ENCODE data around the gene TMEM154. TPM values are rescaled to one million over a fixed set of nuclear protein-coding genes. Genes with fewer than 3 reads are reported as not detected.
A peak's percentile ranks its signal among the peaks of the same experiment; 100 is the strongest.

The TMEM154 gene
- total RNA-seq (10 to 100 TPM; 21.3 to 46.8 (median 36.9) TPM), polyA plus RNA-seq (10 to 100 TPM; 27.3 to 44.1 TPM), total RNA-seq (39.2 reads per million, percentile 66 among the genes with 10 or more reads in this experiment)

DNA sequence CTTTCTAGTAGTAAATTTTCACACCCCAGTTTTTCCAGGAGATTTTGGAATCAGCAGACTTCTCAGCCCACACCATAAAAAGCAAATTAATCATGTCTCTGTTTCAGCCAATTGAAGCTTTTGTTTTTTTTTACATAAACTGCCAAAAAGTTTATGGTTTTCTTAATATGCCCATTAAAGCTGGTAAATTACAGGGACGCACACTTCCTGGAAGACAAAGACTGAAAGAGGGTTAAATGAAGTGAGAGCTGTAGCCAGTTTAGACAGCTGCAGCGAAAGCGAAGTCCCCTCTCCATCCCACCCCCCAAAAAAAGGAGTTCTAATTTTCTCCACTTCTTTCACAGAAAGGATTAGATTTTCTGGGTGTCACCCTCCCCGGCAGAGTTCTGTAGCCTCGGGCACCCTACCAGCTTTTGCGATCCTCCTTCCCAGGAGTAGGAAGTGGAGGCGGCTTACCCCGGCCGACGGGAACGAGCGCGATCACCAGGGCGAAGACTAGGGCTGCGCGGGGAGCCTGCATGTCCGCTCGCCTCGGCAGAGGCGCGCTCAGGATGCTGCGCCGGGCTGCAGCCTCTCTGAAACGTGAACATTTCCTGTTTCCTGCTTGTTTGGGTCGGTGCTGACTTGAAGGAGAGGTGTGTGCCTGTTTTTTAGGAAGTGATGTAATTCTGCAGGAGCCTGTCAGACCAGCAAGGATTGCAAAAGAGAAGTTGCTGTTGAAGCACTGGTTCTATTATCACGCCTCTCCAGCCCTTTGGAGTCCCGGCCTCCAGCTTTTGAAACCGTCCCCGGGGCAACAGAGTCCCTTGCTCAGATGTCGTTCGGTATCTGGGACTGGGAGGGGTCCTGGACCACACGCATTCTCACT lies at the start of gene TMEM154:
Gene TMEM154 (minus strand): TSS at position 584 of the 868 bp plus-strand sequence. CDS start 64 bp downstream, at position 520.
- ATAC-seq (peak; percentile 95), DNase-seq (peak; percentile 57 to 85 (median 77))
- no peaks in the 10 kb centered on the region for H3K27me3 Mint-ChIP-seq
- no peaks in the 10 kb centered on the region for H3K9me3 ChIP-seq (ENCODE audit: control insufficient read depth in 2 of 3, low read length in 3 of 3)
- H3K4me1 Mint-ChIP-seq = peaks cover 39 to 71% (median 49%) of the 10 kb centered on the region in 7 donors
- CTCF ChIA-PET = interaction anchor here (0.6 to 1.3 kb wide), 4 partner anchors 103 to 1871 kb away, joined by 4 to 5 read pairs (median 4); no protein-coding TSS in a partner anchor
- peak within 1 kb of the TSS; percentile 92 to 98 (median 96) for H3K27ac Mint-ChIP-seq
- POLR2A ChIA-PET = interaction anchor here (0.7 to 2.6 kb wide), 15 partner anchors 11 to 1664 kb away, joined by 3 to 22 read pairs (median 4); partner anchors contain the start of genes FBXW7, LRBA and RPS3A
- H3K27ac ChIP-seq (ENCODE audit: low read depth, low read length) = peak within 1 kb of the TSS; percentile 77
- intact Hi-C loops (cut with micrococcal nuclease) = loop anchor here (1.0 to 10.0 kb wide), 15 partner anchors 15 to 1665 kb away; partner anchors contain the start of genes ARFIP1 (in 2 of the 2), FBXW7 (in 2 of the 2), LRBA (in 2 of the 2) and TIGD4 (in 2 of the 2)
- H3K4me1 ChIP-seq (ENCODE audit: control insufficient read depth in 2 of 2, insufficient read depth in 2 of 2, low read length in 2 of 2) = peaks cover 22% of the 10 kb centered on the region in 2 donors
- H3K4me3 ChIP-seq (ENCODE audit: low read length) = peak within 1 kb of the TSS; percentile 81
- H3K9me3 Mint-ChIP-seq = peaks cover 0 to 1% (median 0%) of the 10 kb centered on the region in 11 donors
- H3K36me3 ChIP-seq (ENCODE audit: control insufficient read depth in 2 of 3, insufficient read depth in 3 of 3, low read length in 3 of 3) = peaks cover 0 to 2% (median 0%) of the 10 kb centered on the region in 3 experiments
- H3K4me3 Mint-ChIP-seq = peak within 1 kb of the TSS; percentile 78 to 97 (median 95)
- H3K27me3 ChIP-seq (ENCODE audit: control insufficient read depth in 2 of 2, insufficient read depth in 2 of 2, low read length in 2 of 2) = no peaks in the 10 kb centered on the region
- peaks cover 0 to 7% (median 3%) of the 10 kb centered on the region in 5 donors for H3K36me3 Mint-ChIP-seq

GRCh38 chr4:152729466-152729865 lies 49.7 kb upstream of the TMEM154 start:
- H3K4me3 ChIP-seq (ENCODE audit: low read length) = no peak overlapping the region
- Mint-ChIP-seq H3K4me3 (no peak overlapping the region), H3K4me1 (peaks cover 0 to 5% (median 0%) of the 10 kb centered on the region in 7 donors), H3K27ac (no peak overlapping the region), H3K9me3 (no peaks in the 10 kb centered on the region), H3K36me3 (peaks cover 0 to 3% (median 0%) of the 10 kb centered on the region in 5 donors), H3K27me3 (peaks cover 0 to 8% (median 5%) of the 10 kb centered on the region in 5 donors)
- no peak overlapping the region for H3K27ac ChIP-seq (ENCODE audit: low read depth, low read length)
- no peaks in the 10 kb centered on the region for H3K9me3 ChIP-seq (ENCODE audit: control insufficient read depth in 2 of 3, low read length in 3 of 3)
- CTCF ChIA-PET = no interaction called here
- DNase-seq (no peak), ATAC-seq (no peak)
- POLR2A ChIA-PET = no interaction called here
- no peaks in the 10 kb centered on the region for H3K27me3 ChIP-seq (ENCODE audit: control insufficient read depth in 2 of 2, insufficient read depth in 2 of 2, low read length in 2 of 2)
- no peaks in the 10 kb centered on the region for H3K36me3 ChIP-seq (ENCODE audit: control insufficient read depth in 2 of 3, insufficient read depth in 3 of 3, low read length in 3 of 3)
- intact Hi-C loops (cut with micrococcal nuclease) = no loop called here
- H3K4me1 ChIP-seq (ENCODE audit: control insufficient read depth in 2 of 2, insufficient read depth in 2 of 2, low read length in 2 of 2) = no peaks in the 10 kb centered on the region

- ChIA-PET CTCF (interaction anchor here (0.5 kb wide), 1 partner anchor 140 kb away, joined by 4 read pairs; no protein-coding TSS in a partner anchor), POLR2A (no interaction called here)
- DNase-seq = no peak
- no peaks in the 10 kb centered on the region for H3K9me3 Mint-ChIP-seq
- H3K27ac Mint-ChIP-seq = no peak overlapping the region
- intact Hi-C loops (cut with micrococcal nuclease) = no loop called here
- H3K27me3 Mint-ChIP-seq = peaks cover 0 to 8% (median 6%) of the 10 kb centered on the region in 5 donors
- peaks cover 0 to 3% (median 0%) of the 10 kb centered on the region in 5 donors for H3K36me3 Mint-ChIP-seq
- Histone ChIP-seq H3K27ac (ENCODE audit: low read depth, low read length) (no peak overlapping the region), H3K27me3 (ENCODE audit: control insufficient read depth in 2 of 2, insufficient read depth in 2 of 2, low read length in 2 of 2) (no peaks in the 10 kb centered on the region), H3K36me3 (ENCODE audit: control insufficient read depth in 2 of 3, insufficient read depth in 3 of 3, low read length in 3 of 3) (no peaks in the 10 kb centered on the region), H3K4me3 (ENCODE audit: low read length) (no peak overlapping the region), H3K4me1 (ENCODE audit: control insufficient read depth in 2 of 2, insufficient read depth in 2 of 2, low read length in 2 of 2) (no peaks in the 10 kb centered on the region), H3K9me3 (ENCODE audit: control insufficient read depth in 2 of 3, low read length in 3 of 3) (no peaks in the 10 kb centered on the region)
- no peak for ATAC-seq
- no peak overlapping the region for H3K4me3 Mint-ChIP-seq
- no peaks in the 10 kb centered on the region for H3K4me1 Mint-ChIP-seq
These were observed 48.5 kb upstream of the TMEM154 start for GRCh38 chr4:152728343-152728742.

DNA sequence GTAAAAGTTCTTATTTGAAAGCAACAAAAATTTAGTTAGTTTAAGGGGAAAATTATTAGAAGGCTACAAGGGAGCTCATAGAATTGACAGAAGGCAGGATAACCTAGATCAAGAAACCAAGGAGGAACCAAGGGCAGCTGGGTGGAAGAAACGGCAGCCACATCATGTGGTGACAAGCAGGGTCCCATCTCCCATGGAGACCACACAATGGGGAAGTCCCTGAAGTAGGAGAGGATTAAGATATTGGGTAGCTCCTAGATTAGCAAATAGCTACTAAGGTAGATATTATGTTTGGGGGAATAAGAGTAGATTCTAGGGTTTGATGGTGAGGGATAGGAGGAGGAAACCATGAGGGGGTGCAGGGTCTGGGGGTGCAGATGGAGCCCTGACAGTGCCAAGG lies 48.0 kb upstream of the TMEM154 start:
- Mint-ChIP-seq H3K27ac (no peak overlapping the region), H3K4me3 (no peak overlapping the region), H3K4me1 (no peaks in the 10 kb centered on the region)

DNA sequence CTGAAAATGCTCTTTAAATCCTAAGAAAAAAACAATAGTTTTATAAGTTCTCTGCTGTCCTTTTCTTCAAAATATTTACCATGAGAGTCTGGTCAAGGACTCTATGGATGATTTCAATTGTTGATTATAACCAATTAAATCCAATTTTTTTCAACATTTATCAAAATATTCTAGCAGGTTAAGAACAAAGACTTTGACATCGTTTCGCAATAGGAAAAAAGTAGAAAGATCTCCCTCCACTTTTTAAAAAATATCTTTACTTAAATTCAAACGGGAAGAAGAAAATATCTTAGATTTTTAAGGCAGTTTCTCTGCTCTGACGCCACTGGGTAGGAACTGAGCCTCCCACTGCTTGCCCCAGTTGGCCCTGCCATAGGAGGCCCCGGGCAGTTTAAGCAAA lies 44.7 kb upstream of the TMEM154 start:
- no peak for ATAC-seq

More for the DNA sequence above, 48.0 kb upstream of the TMEM154 start:
- Histone ChIP-seq H3K27me3 (ENCODE audit: control insufficient read depth in 2 of 2, insufficient read depth in 2 of 2, low read length in 2 of 2) (no peaks in the 10 kb centered on the region), H3K36me3 (ENCODE audit: control insufficient read depth in 2 of 3, insufficient read depth in 3 of 3, low read length in 3 of 3) (no peaks in the 10 kb centered on the region), H3K27ac (ENCODE audit: low read depth, low read length) (no peak overlapping the region), H3K9me3 (ENCODE audit: control insufficient read depth in 2 of 3, low read length in 3 of 3) (no peaks in the 10 kb centered on the region), H3K4me1 (ENCODE audit: control insufficient read depth in 2 of 2, insufficient read depth in 2 of 2, low read length in 2 of 2) (no peaks in the 10 kb centered on the region), H3K4me3 (ENCODE audit: low read length) (no peak overlapping the region)
- DNase-seq (no peak), ATAC-seq (no peak)
- Mint-ChIP-seq H3K9me3 (peaks cover 0 to 2% (median 0%) of the 10 kb centered on the region in 11 donors), H3K27me3 (peaks cover 0 to 10% (median 8%) of the 10 kb centered on the region in 5 donors), H3K36me3 (peaks cover 0 to 3% (median 0%) of the 10 kb centered on the region in 5 donors)
- ChIA-PET CTCF (interaction anchor here (0.5 to 1.3 kb wide), 3 partner anchors 9 to 227 kb away, joined by 3 to 5 read pairs (median 4); no protein-coding TSS in a partner anchor), POLR2A (no interaction called here)
- intact Hi-C loops (cut with micrococcal nuclease) = no loop called here

DNA sequence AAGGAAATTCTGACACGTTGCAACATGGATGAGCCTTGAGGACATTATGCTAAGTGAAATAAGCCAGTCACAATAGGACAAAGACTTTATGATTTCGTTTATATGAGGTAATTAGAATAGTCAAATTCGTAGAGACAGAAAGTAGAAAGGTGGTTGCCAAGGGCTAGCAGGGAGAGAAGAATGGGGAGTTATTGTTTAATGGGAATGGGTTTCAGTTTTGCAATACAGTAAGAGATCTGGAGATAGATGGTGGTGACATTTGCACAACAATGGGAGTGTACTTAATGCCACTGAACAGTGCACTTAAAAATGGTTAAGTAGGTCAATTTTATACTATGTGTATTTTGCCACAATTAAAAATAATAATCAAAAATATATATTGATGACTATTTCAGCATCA lies 43.4 kb upstream of the TMEM154 start:
- CTCF ChIA-PET = no interaction called here
- Histone ChIP-seq H3K4me3 (ENCODE audit: low read length) (no peak overlapping the region), H3K4me1 (ENCODE audit: control insufficient read depth in 2 of 2, insufficient read depth in 2 of 2, low read length in 2 of 2) (no peaks in the 10 kb centered on the region), H3K36me3 (ENCODE audit: control insufficient read depth in 2 of 3, insufficient read depth in 3 of 3, low read length in 3 of 3) (no peaks in the 10 kb centered on the region), H3K9me3 (ENCODE audit: control insufficient read depth in 2 of 3, low read length in 3 of 3) (no peaks in the 10 kb centered on the region), H3K27me3 (ENCODE audit: control insufficient read depth in 2 of 2, insufficient read depth in 2 of 2, low read length in 2 of 2) (no peaks in the 10 kb centered on the region), H3K27ac (ENCODE audit: low read depth, low read length) (no peak overlapping the region)
- intact Hi-C loops (cut with micrococcal nuclease) = no loop called here
- ATAC-seq (no peak), DNase-seq (no peak)
- Mint-ChIP-seq H3K36me3 (peaks cover 0 to 3% (median 0%) of the 10 kb centered on the region in 5 donors), H3K4me1 (no peaks in the 10 kb centered on the region), H3K27me3 (peaks cover 0 to 12% (median 8%) of the 10 kb centered on the region in 5 donors), H3K27ac (no peak overlapping the region), H3K9me3 (peaks cover 0 to 2% (median 0%) of the 10 kb centered on the region in 11 donors), H3K4me3 (no peak overlapping the region)
- POLR2A ChIA-PET = no interaction called here

More for the DNA sequence above, 44.7 kb upstream of the TMEM154 start:
- ChIA-PET POLR2A (no interaction called here), CTCF (no interaction called here)
- Mint-ChIP-seq H3K27me3 (peaks cover 0 to 12% (median 8%) of the 10 kb centered on the region in 5 donors), H3K36me3 (peaks cover 0 to 3% (median 0%) of the 10 kb centered on the region in 5 donors), H3K4me1 (no peaks in the 10 kb centered on the region), H3K9me3 (peaks cover 0 to 2% (median 0%) of the 10 kb centered on the region in 11 donors), H3K27ac (no peak overlapping the region), H3K4me3 (no peak overlapping the region)
- no peaks in the 10 kb centered on the region for H3K27me3 ChIP-seq (ENCODE audit: control insufficient read depth in 2 of 2, insufficient read depth in 2 of 2, low read length in 2 of 2)
- no peak overlapping the region for H3K4me3 ChIP-seq (ENCODE audit: low read length)
- no peak for DNase-seq
- H3K9me3 ChIP-seq (ENCODE audit: control insufficient read depth in 2 of 3, low read length in 3 of 3) = no peaks in the 10 kb centered on the region
- H3K27ac ChIP-seq (ENCODE audit: low read depth, low read length) = no peak overlapping the region
- H3K4me1 ChIP-seq (ENCODE audit: control insufficient read depth in 2 of 2, insufficient read depth in 2 of 2, low read length in 2 of 2) = no peaks in the 10 kb centered on the region
- intact Hi-C loops (cut with micrococcal nuclease) = no loop called here
- no peaks in the 10 kb centered on the region for H3K36me3 ChIP-seq (ENCODE audit: control insufficient read depth in 2 of 3, insufficient read depth in 3 of 3, low read length in 3 of 3)

All from naive thymus-derived CD4-positive, alpha-beta T cell (primary cell).